ENCODE results near the gene NCOA1.

- TF ChIP-seq CTCF (IDR thresholded peaks at IDR 0.05; ENCODE audit: low read length) (no peak), EZH2 (IDR thresholded peaks at IDR 0.05; ENCODE audit: borderline replicate concordance, low read length) (no peak)
These were observed 8.1 kb upstream of the NCOA1 start for GRCh38 chr2:24482972-24483300.
